MM.1S (cell line): Measurements from ENCODE around the gene CD200R1L.

Experiments used
- CTCF ChIP-seq: fragments of 300-600 bp; sonication (generic); IDR thresholded peaks from 2 replicates; pipeline ENCODE4 v1.5.1; 2016; ENCODE audit warnings: antibody characterized with exemption, low read length, mixed read lengths
- EZH2 ChIP-seq: fragments of 300-600 bp; sonication (generic); optimal IDR thresholded peaks from 2 replicates; pipeline ENCODE3; 2017; ENCODE audit warnings: low read depth, mild to moderate bottlenecking, antibody characterized with exemption, low read length, mixed read lengths
- EZH2phosphoT487 ChIP-seq: fragments of 300-600 bp; sonication (generic); IDR thresholded peaks from 2 replicates; pipeline ENCODE4 v1.6.1; 2018; ENCODE audit warnings: antibody characterized with exemption, low read length

GRCh38 chr3:112781599-112781998 lies 65.1 kb downstream of the CD200R1L start:
- TF ChIP-seq CTCF (no peak), EZH2phosphoT487 (no peak), EZH2 (no peak)
